Cardiac septum (tissue), 1 donor: ENCODE results near the gene INTS6. TPM values are rescaled to one million over a fixed set of nuclear protein-coding genes. Genes with fewer than 3 reads are reported as not detected.

Experiments
- DNase-seq: peaks from one replicate; pipeline ENCODE4 v3.0.0-alpha.2; 2020; ENCODE audit warnings: low spot score
- intact Hi-C: fragments of 100-400 bp; cut with DNase I; formaldehyde crosslinking; loops from one replicate; pipeline ENCODE4 v1.14.0; 2022
- total RNA-seq: library from RNA; stranded (reverse); fragmentation: NEBNext Ultra II Directional; extraction: Animal tissue kit (Norgen Biotek cat#: 25700); gene quantifications from one replicate; pipeline ENCODE4 v1.2.1, GENCODE V29; 2021
- donor health status: DM: no; HTN: no; CAD: no.

The INTS6 gene
- total RNA-seq, 1 donor from 2014 or later: 32.9 TPM

DNA sequence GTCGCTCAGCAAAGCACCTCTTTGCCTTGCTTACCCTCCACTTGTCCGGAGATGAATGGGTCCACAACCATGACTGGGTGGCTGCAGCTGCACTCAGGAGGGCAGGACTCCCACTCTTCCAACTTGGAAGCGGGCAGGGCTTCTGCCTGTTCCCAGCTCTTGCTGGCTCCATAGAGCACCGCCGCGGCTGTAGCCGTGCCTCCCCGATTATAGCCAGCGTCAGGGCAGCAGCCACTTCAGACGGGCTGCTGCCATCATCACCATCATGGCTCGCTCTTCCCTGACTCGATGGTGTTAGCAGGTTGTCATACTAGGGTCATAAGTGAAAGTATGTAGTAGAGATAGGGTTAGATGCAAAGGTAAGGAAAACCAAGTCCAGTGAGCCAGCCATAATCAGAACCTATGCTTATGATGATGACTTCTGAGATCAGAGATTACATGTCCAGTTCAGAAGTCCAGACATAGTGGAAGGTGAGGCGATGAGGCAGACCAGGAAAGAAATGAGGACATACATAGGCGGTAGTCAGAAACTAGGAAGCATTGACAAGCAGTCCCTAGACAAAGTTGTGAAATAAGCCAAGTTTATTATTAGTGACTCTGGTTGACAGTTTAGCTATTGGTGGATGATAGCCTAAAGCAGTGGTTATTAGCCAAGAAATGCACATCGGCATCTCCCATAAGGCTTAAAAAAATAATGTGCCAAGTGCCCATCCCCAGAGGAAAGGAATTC, 4.4 kb upstream of the INTS6 start:
- DNase-seq: no peak
- intact Hi-C loops: no loop called here

DNA sequence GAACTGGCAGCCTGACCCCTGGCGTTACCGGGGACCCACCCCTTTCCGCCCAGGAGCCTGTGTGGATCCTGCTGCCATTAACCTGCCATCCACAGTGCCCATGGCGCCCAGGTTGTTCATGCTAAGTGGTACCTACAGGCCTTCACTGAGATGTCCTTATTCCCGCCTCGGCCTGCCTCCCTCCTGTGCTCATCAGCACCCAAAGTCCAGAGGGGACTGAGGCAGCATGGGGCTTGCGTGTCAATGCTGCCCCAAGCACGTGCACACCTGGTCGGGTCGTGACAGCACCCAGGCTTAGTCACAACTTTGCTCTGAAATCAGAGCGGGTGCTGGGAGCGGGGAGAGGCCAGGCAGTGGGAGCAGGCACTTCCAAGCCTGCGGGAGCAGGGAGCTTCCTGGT, 3.7 kb upstream of the INTS6 start:
- no peak for DNase-seq
- intact Hi-C loops: no loop called here

DNA sequence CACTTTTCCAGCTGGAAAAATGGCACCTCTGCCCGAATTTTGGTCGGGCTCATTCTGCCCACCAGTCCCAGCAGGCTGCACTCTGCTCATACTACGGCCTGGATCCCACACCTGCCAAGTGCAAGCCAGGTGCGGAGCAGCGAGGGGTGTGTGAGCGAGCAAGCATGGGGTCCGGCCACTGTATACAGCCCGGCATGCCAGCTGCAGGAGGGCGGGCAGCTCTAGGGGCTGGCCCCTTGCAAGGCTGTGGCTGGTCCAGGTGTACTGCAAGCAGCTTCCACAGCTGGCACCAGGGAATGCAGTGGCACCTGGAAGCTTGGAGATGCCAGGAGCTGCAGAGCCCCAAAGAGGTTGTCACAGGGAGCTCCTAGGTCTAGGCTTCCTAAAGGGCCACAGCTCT, 2.7 kb upstream of the INTS6 start:
- intact Hi-C loops: no loop called here
- no peak for DNase-seq

DNA sequence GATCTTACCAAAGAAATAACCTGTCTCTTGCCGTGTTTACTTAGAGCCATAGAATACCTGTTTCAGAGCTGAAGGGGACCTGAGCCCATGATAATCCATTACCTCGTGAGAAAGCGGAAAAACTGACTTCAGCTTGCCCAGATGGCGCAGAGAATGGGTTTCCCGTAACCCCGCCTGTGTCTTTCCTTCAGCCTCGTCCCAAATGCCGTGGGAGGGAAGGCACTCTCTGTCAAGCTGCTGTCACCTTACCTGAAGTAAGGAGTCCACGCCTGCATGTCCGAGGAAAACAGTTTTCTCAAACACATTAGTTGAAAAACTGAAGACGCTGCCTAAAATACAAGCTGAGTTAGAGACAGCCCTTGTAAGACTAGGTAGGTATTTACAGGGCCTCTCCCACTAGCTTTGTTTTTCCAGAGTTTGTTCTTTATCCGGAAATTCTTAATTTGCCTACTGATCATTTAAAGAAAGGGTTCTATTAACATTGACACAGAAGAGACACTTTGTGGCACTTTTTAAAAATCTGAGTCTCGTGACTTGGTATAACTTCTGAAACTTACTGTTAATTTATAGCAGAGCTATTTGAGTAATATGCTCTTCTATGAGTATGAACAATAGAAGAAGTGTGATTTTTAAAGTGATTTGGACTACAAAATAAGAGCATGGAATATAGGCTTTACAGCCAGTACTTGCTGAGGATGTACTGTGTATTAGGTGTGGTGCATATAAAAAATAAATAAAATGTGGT, 1.3 kb upstream of the INTS6 start:
- intact Hi-C loops: loop anchor here (1.0 to 5.0 kb wide), 3 partner anchors 130 to 348 kb away; partner anchors contain the start of genes DHRS12 and WDFY2
- DNase-seq: no peak

DNA sequence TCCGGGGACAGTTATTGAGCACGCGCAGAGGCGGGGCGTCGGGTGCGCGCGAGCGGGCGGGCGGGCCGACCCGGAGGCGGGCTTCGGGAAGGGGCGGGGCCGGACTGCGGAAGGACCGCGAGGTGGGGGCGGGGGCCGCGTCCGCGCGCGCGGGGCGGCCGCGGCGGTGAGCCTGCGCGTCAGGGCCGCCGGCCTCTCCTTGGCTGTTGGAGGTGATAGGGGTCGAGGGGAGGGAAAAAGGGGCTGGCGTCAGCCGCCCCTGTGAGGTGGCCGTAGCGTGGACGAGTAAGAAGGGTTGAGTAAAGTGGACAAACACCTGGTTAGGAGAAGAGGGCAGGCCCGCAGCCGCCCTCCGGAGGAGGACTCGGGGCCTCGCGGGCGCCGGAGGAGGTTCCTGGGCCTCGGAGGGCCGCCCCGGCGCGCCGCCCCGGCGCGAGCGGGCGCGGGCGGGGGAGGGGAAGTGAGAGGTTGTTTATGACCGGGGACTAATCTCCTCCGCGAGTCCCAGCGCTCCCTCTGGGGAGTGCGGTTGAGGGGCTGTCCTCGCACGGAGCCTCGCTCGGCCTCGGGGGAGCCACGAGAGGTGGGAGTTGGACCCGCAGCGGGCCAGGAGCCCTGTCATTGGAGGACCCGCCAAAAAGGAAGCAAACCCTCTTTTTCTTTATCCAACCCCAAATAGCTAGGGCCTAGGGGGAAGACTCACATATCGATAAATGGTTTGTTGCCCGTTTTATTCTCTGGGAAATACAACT, 547 bp upstream of the INTS6 start:
- intact Hi-C loops: loop anchor here (1.0 to 5.0 kb wide), 3 partner anchors 131 to 349 kb away; partner anchors contain the start of genes DHRS12 and WDFY2
- peak; percentile 92 for DNase-seq

DNA sequence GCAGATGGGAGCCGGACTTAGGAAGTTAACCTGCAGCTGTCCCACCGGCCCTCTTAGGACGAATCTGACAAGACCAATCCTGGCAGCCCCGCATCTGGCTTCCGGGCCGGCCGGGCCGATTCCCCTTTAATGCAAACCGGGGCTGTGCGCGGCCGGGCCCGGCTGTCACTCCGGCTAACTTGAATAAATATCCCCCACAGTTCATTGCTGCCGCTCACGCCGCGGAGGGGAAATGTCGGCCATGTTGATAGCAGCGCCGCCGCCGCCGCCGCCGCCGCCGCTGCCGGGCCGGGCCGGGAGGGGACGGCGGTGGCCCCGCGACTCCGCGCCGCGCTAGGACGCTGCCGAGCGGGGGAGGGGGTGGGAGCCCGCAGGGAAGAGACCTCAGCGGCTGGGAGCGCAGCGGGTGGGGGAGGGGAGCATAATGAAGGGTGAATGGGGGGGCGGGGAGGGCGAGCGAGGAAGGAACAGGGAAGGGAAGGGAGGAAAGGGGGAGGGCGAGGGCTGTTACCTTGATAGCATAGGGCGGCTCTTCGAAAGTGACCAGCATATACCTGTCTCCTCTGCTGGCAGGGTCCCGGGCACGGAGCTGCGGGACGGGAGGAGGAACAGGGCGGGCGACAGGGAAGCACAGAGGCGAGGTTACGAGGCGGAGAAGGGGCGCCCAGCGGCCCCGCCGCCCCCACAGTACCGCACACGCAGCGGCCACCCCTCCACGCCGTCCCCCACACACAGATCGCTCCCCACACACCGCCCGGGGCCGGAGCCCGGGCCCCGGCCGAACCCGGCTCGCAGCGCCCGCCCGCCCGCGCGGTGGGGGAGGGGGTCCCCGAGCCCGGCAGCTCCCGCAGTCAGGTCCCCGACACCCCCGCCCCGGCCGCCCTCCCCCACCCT, 1.1 kb downstream of the INTS6 start:
- intact Hi-C loops: loop anchor here (5.0 kb wide), 2 partner anchors 281 to 351 kb away; partner anchors contain the start of gene DHRS12
- peak; percentile 89 for DNase-seq

- intact Hi-C loops: loop anchor here (5.0 kb wide), 2 partner anchors 281 to 351 kb away; partner anchors contain the start of gene DHRS12
- DNase-seq: no peak
These were observed 1.7 kb downstream of the INTS6 start for GRCh38 chr13:51451134-51451466.

- no peak for DNase-seq
- intact Hi-C loops: no loop called here
These were observed 3.8 kb downstream of the INTS6 start for GRCh38 chr13:51449018-51449417.

- no peak for DNase-seq
- intact Hi-C loops: no loop called here
These were observed 7.9 kb downstream of the INTS6 start for GRCh38 chr13:51444922-51445321.

- DNase-seq: no peak
- intact Hi-C loops: no loop called here
These were observed 12.5 kb downstream of the INTS6 start for GRCh38 chr13:51440381-51440780.

DNA sequence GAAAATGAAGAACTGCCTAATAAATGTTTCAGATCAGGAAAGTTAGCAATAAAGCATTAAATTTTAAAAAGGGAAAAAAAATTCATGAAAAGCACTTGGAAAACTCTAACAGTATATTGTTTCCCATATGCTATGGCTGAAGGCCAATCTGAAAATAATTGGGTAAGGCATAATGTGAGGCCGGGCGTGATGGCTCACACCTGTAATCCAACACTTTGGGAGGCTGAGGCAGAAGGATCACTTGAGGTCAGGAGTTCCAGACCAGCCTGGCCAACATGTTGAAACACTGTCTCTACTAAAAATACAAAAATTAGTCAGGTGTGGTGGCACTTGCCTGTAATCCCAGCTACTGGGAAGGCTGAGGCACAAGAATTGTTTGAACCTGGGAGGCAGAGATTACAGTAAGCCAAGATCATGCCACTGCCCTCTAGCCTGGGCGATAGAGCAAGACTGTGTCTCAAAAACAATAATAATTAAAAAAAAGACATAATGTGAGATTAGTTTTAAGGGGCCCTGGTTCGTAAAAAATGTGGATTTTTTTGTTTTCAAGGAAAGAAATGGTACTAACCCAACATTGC, 15.2 kb downstream of the INTS6 start:
- intact Hi-C loops: no loop called here
- no peak for DNase-seq

DNA sequence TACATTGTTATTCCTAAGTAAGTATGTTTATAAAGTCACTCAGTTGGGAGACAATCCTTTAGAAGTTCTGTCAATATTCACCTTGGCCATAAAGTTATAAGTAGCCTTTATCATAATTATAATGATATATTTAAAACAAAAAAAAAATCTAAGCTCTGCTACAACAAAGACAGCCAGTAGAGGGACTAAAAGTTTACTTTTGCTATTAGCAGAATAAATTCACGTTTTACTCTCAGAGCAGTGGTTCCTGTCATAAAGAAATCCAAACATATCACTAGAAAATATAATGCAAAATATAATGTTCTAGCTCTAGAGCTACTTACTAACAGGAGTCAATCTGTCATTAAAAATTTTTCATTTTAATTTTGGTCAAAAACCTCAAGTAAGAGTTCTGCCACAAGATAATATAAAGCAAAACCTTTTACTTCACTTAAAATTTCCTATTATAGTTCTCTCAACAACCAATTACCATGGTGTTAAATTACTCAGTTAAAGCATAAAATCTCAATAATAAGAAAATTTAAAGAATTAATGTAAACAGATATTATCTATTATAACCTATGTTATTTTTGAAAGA, 17.7 kb downstream of the INTS6 start:
- intact Hi-C loops: no loop called here
- no peak for DNase-seq

DNA sequence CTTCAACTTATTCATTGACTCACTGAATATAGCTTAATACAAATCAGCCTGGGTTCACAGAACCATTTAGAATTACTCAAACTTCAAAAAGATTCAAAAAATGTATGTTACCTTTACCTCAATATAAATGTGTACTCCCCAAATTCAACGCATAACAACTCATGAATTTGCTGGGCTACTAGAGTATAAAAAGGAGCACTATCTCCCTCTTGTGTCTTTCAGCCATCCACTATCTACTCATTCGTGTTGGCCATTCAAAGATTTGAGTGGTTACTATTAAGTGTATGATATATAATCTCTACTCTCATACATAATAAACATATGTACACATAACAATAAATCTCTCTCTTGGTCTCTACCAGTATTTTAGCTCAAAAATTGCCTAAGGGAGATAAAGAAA, 20.3 kb downstream of the INTS6 start:
- DNase-seq: no peak
- intact Hi-C loops: no loop called here

GRCh38 chr13:51426982-51427381, 25.9 kb downstream of the INTS6 start:
- intact Hi-C loops: no loop called here
- no peak for DNase-seq

DNA sequence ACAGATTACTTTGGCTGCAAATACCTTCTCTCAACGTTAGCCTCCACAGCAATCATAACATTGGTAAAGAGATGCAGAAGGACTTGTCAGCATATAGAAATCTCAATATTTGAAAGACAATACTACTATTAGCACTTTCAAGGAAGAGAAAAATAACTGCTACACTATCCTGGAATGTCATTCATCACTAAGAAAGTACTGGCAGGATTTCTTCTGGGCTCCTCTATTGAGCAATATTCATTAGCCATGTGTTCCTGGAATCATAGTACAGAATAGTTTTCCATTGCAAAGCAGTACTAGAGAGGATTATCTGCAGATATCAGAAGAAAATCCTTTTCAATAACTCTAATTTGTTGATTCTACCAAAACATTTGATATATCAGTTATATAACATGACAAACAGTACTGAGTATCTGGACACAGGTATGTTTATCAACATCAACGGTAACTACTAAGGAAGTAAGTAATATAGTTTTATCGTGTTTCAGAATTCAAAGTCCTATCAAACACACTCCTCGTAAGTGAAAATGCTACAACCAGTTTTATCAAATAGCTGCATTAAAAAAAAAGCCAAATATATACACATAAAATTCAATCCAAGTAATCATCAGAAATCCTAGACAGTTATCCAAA, 27.3 kb downstream of the INTS6 start:
- intact Hi-C loops: no loop called here
- no peak for DNase-seq

GRCh38 chr13:51423766-51424165, 29.1 kb downstream of the INTS6 start:
- intact Hi-C loops: no loop called here
- DNase-seq: no peak

DNA sequence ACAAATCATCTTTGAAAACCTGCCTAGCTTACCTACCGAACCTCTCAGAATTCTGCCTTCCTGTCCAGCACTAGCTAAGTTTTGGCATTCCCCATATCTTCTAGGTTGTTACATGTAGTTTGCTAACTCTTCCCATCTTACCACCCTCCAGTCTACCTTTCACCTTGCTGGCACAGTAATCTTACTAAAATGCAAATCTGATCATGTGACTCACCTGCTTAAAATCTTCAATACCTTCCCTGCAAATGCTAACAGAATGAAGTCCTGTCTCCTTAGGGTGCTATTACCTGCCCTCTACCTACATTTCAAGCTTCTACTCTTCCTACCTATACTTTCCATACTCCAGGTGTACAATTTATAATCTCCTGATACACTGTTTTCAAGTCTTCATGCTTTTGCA, 30.4 kb downstream of the INTS6 start:
- DNase-seq: no peak
- intact Hi-C loops: no loop called here
